ENCODE results near the gene CUX1. TPM values are rescaled to one million over a fixed set of nuclear protein-coding genes. Genes with fewer than 3 reads are reported as not detected.
A peak's percentile ranks its signal among the peaks of the same experiment; 100 is the strongest.

The CUX1 gene
- total and polyA plus RNA-seq, 2 of the 13 experiments (the other 11 are each of a cell fraction or from before 2014, with no cell fraction given) = 13.7 to 14.9 TPM

GRCh38 chr7:102024769-102025391 lies 207.5 kb downstream of the CUX1 start (continued):
- TF ChIP-seq TOPORS (CRISPR knock-in tag; IDR thresholded peaks at IDR 0.05) = no peak
- TF ChIP-seq PATZ1 (CRISPR knock-in tag; IDR thresholded peaks at IDR 0.05) = peak; percentile 26; the same call in 1 of the 2 replicates
- TF ChIP-seq PLSCR1 (CRISPR knock-in tag; IDR thresholded peaks at IDR 0.05; ENCODE audit: borderline replicate concordance) = no peak
- TF ChIP-seq GMEB1 (CRISPR knock-in tag; IDR thresholded peaks at IDR 0.05; ENCODE audit: borderline replicate concordance) = no peak; the same call in 1 of the 2 replicates
- TF ChIP-seq KDM5B (CRISPR knock-in tag; IDR thresholded peaks at IDR 0.05; ENCODE audit: borderline replicate concordance) = no peak
- TF ChIP-seq MXI1 (IDR thresholded peaks at IDR 0.05; ENCODE audit: borderline replicate concordance, low read depth, low read length) = peak; percentile 83; the same call in 1 of the 3 replicates
- no peak for TF ChIP-seq MXD1 (CRISPR knock-in tag; IDR thresholded peaks at IDR 0.05)
- TF ChIP-seq TOE1 (CRISPR knock-in tag; IDR thresholded peaks at IDR 0.05) = no peak
- TF ChIP-seq ZNF83 (CRISPR knock-in tag; IDR thresholded peaks at IDR 0.05; ENCODE audit: borderline replicate concordance) = no peak
- peak; percentile 29; the same call in 1 of the 2 replicates for TF ChIP-seq HNF1B (CRISPR knock-in tag; IDR thresholded peaks at IDR 0.05)
- TF ChIP-seq ZNF318 (CRISPR knock-in tag; IDR thresholded peaks at IDR 0.05) = no peak
- no peak for TF ChIP-seq MZF1 (CRISPR knock-in tag; IDR thresholded peaks at IDR 0.05; ENCODE audit: borderline replicate concordance)
